ENCODE results near the gene PRAMEF17. TPM values are rescaled to one million over a fixed set of nuclear protein-coding genes. Genes with fewer than 3 reads are reported as not detected.

PRAMEF17 gene
- total and polyA plus RNA-seq, 2 experiments from 2014 or later: not detected

Other genes with a start within 250 kb of the PRAMEF17 start
- not detected in 2 replicates for gene PRAMEF26, start 233.6 kb upstream of the PRAMEF17 start, total RNA-seq
- not detected in 2 replicates for gene PRAMEF26, start 233.6 kb upstream of the PRAMEF17 start, polyA plus RNA-seq
- not detected in 2 replicates for gene HNRNPCL4, start 224.0 kb upstream of the PRAMEF17 start, total RNA-seq
- not detected in 2 replicates for gene HNRNPCL4, start 224.0 kb upstream of the PRAMEF17 start, polyA plus RNA-seq
- not detected in 2 replicates for gene PRAMEF9, start 217.8 kb upstream of the PRAMEF17 start, total RNA-seq
- not detected in 2 replicates for gene PRAMEF9, start 217.8 kb upstream of the PRAMEF17 start, polyA plus RNA-seq
- not detected in 2 replicates for gene PRAMEF13, start 188.2 kb upstream of the PRAMEF17 start, total RNA-seq
- not detected in 2 replicates for gene PRAMEF13, start 188.2 kb upstream of the PRAMEF17 start, polyA plus RNA-seq
- not detected in 2 replicates for gene PRAMEF18, start 163.5 kb upstream of the PRAMEF17 start, total RNA-seq
- not detected in 2 replicates for gene PRAMEF18, start 163.5 kb upstream of the PRAMEF17 start, polyA plus RNA-seq
- not detected in 2 replicates for gene PRAMEF5, start 135.4 kb upstream of the PRAMEF17 start, total RNA-seq
- gene PRAMEF5, start 135.4 kb upstream of the PRAMEF17 start, polyA plus RNA-seq: not detected in 2 replicates
- gene PRAMEF8, start 104.5 kb upstream of the PRAMEF17 start, total RNA-seq: not detected in 2 replicates
- not detected in 2 replicates for gene PRAMEF8, start 104.5 kb upstream of the PRAMEF17 start, polyA plus RNA-seq
- gene PRAMEF33, start 86.1 kb upstream of the PRAMEF17 start, total RNA-seq: not detected in 2 replicates
- not detected in 2 replicates for gene PRAMEF33, start 86.1 kb upstream of the PRAMEF17 start, polyA plus RNA-seq
- gene PRAMEF15, start 74.1 kb upstream of the PRAMEF17 start, total RNA-seq: not detected in 2 replicates
- gene PRAMEF15, start 74.1 kb upstream of the PRAMEF17 start, polyA plus RNA-seq: not detected in 2 replicates
- not detected in 2 replicates for gene PRAMEF14, start 42.5 kb upstream of the PRAMEF17 start, total RNA-seq
- not detected in 2 replicates for gene PRAMEF14, start 42.5 kb upstream of the PRAMEF17 start, polyA plus RNA-seq
- gene PRAMEF19, start 17.7 kb upstream of the PRAMEF17 start, total RNA-seq: not detected in 2 replicates
- not detected in 2 replicates for gene PRAMEF19, start 17.7 kb upstream of the PRAMEF17 start, polyA plus RNA-seq
- gene PRAMEF20, start 20.8 kb downstream of the PRAMEF17 start, total RNA-seq: not detected in 2 replicates
- not detected in 2 replicates for gene PRAMEF20, start 20.8 kb downstream of the PRAMEF17 start, polyA plus RNA-seq
- gene LRRC38, start 124.4 kb downstream of the PRAMEF17 start, total RNA-seq: 3.8 and 7.5 TPM in 2 replicates
- 14.0 and 26.7 TPM in 2 replicates for gene LRRC38, start 124.4 kb downstream of the PRAMEF17 start, polyA plus RNA-seq
- gene PDPN, start 194.2 kb downstream of the PRAMEF17 start, total RNA-seq: 305 and 332 TPM in 2 replicates
- 478 and 508 TPM in 2 replicates for gene PDPN, start 194.2 kb downstream of the PRAMEF17 start, polyA plus RNA-seq

All from hepatocyte (in vitro differentiated cells).